HG03095 (cell line): ENCODE results near the gene BRWD1.
"Not testable (repeated sequence)": the region's sequence is repeated elsewhere in the genome, so short reads cannot be mapped to it uniquely, and the experiment has no call there.

Experiments used
- ATAC-seq: cut with Tn5 transposase; IDR thresholded peaks from one replicate; pipeline ENCODE4 v1.9.1; 2021; ENCODE audit warnings: moderate library complexity; ENCODE audit not compliant: unreplicated experiment

The BRWD1 gene

GRCh38 chr21:39288987-39289386, 24.4 kb downstream of the BRWD1 start:
- no peak for ATAC-seq

DNA sequence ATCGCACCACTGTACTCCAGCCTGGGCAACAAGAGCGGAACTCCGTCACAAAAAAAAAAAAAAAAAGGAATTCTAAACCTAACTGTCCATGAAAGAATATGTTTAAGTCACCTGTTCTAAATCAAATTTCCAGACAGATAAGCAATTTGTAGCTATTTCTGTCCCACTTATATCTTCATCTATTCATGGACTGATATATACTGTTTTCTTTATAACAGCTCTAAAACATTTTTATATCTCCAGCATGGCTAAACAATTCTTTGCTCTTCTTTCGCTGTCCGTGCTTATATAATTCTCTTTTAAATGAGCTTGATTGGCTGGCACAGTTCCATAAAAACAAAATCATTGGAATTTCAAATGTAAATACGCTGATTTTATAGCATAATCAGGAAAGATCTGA, 30.5 kb downstream of the BRWD1 start:
- ATAC-seq, result no peak

GRCh38 chr21:39281853-39282252, 31.6 kb downstream of the BRWD1 start:
- no peak for ATAC-seq

- ATAC-seq, result no peak
These were observed 32.2 kb downstream of the BRWD1 start for GRCh38 chr21:39281207-39281606.

DNA sequence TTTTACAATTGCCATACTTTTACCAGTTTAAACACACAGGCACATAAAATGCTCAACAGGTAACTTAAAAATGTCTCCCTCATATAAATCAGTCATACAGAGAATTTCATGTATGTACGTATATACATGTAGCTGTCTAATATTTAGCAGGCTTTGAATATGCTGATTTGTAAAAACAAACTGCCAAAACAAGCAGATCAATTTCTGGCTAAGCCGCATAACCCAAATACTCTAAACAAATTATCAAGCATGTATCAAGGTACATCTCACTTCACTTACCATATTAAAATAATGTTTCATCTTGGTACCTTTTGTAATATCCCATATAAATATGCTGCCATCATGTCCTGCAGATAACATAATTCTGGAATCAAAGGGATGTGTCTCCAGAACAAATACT, 43.8 kb downstream of the BRWD1 start:
- no peak for ATAC-seq

DNA sequence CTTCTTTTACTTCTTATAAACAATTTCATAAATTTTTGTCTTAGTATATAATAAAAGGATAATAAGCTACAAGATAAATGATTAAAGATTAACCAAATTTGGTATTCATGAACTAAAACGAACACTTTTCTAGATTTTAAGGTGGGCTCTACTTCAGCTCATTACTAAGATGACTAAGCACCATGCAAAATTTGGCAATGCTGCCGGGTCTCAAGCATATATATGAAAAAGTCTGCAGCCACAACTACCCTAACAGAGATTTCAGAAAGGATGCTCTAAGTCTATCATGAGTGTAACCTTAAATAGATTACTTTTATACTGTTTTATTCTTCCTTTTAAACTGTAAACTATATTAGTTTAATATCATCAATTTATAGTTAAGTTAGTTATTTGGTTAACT, 47.8 kb downstream of the BRWD1 start:
- ATAC-seq, result no peak

DNA sequence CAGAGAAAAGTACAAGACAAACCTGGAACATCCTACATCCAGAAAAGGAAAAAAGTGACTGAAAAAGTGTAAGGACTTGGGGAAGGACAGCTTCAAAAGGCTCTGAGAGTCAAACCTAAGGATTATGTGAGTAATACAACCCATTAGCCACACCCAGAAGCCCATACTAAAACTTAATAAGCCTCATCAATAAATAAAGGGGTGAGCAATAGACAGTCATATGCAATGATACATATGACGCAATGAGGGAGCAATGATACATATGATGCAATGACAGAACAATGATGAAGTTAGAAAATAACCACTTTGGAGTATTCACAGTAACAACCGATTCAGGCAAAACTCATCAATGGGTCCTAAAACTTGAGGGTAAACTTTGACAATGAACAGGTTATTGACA, 50.1 kb downstream of the BRWD1 start:
- no peak for ATAC-seq

DNA sequence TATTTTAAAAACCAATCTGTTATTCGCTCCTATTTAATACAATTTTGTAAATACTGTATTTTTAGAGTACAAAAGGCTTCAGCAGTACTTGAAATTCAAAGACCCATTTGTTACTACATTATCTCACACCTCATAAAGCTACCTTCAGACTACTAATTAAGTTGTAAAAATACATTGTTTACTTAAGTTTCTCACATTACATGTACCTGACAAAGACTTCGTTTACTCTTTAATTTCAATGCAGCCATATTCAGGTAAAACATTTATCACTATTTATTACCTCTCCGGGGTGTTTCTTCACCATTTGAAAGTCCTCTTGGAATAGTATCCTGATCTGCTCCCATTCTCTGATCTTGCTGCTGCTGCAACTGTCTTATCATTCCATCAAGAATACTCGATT, 55.2 kb downstream of the BRWD1 start:
- no peak for ATAC-seq

DNA sequence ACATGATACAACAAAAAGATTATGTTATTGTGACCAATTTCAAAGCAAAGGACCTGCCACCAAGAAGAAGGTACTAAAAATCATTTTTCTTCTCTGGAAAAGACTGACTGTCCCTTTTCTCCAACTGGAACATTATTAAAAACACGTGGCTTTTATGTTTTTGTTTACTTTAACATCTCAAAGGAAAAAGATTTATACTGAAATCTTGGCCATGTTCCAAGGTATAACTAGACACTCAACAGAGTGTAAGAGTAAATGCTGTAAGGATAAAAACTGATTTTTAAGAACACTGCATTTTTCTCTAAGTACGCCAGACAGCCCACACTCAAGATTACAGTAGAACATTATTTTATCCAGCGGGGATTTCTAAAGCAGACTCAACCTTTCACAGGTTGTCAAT, 62.1 kb downstream of the BRWD1 start:
- ATAC-seq, result no peak

DNA sequence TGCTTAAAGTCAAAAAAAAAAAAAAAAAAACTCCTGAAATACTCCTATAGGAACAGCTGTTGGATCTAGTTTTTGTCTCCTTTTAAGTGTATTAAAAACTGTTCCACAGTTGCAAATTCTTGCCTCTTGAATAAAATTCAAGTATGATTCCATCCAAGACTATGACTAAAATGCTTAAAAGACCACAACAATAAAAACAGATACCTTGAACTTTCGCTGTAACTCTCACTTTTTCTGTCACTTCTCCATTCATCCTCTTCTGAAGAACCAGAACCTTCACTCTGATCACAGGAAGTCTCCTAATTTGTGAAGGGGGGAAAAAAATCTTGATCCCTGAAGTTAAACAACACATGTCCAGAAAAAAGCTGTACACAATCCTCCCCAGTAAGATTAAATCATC, 75.2 kb downstream of the BRWD1 start:
- no peak for ATAC-seq

DNA sequence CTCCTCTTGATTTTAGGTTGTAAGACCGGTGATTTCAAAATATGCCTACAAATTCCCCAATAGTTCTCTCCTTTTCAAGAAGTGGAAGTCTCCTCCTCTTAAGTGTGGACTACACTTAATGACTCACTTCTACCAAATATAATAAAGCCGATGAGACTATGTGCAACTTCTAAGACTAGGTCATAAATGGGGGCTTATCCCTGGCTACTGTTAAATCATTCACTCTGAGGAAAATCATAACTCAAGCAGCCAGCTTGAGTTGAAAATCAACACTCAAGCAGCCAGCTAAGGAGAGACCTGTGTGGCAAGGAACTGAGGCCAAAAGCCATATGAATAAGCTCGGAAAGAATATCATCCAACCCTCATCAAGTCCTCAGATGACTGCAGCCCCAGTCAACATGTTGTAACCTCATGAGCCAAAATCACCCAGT, 80.6 kb downstream of the BRWD1 start:
- no peak for ATAC-seq

GRCh38 chr21:39224930-39225329, 88.5 kb downstream of the BRWD1 start:
- ATAC-seq, result no peak

DNA sequence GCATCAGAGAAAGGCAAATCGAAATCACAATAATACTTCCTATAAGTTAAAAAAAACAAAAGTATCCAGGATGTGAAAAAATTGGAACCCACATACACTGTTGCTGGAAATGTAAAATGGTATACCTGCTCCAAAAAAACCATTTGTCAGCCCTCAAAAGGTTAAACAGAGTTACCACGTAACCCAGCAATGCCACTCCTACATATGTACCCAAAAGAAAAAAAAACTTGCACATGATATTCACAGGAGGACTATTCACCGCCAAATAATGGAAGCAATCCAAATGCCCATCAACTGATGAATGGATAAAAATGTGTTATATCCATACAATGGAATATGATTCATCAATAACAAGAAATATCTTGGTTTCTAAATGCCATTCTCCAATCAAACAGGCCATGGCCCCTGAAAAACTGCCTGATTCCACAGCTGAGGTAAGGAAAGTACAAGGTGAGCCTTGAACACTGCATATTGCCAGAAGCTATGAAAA, 91.4 kb downstream of the BRWD1 start:
- ATAC-seq, result no peak

- no peak for ATAC-seq
These were observed 92.0 kb downstream of the BRWD1 start for GRCh38 chr21:39221282-39221996.

DNA sequence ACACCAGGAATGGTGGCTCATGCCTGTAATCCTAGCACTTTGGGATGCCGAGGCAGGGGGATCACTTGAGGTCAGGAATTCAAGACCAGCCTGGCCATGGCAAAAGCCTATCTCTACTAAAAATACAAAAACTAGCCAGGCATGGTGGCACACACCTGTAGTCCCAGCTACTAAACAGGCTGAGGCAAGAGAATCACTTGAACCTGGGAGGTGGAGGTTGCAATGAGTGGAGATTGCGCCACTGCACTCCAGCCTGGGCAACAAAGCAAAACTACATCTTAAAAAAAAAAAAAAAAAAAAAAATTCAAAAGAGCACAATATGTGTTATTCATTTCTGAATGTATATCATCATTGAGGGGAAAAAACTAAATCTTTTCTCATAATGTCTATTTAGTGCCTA, 92.6 kb downstream of the BRWD1 start:
- ATAC-seq, result not testable (repeated sequence)

- ATAC-seq, result no peak
These were observed 93.3 kb downstream of the BRWD1 start for GRCh38 chr21:39220150-39220549.

DNA sequence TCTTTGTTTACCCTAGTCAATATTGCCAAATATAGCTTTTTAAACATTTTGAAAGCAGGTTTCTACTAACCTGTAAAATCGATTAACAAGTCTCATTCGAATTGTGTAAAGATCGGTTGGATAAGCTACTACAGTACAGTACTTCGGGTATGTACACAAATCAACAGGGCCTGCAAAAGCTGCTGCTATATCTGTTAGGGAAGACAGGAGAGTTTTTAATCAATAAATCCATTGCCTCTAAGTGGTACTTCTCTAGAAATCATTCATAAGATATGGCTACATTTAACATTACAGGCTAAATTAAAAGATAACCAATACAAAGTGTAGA, 95.4 kb downstream of the BRWD1 start:
- no peak for ATAC-seq

DNA sequence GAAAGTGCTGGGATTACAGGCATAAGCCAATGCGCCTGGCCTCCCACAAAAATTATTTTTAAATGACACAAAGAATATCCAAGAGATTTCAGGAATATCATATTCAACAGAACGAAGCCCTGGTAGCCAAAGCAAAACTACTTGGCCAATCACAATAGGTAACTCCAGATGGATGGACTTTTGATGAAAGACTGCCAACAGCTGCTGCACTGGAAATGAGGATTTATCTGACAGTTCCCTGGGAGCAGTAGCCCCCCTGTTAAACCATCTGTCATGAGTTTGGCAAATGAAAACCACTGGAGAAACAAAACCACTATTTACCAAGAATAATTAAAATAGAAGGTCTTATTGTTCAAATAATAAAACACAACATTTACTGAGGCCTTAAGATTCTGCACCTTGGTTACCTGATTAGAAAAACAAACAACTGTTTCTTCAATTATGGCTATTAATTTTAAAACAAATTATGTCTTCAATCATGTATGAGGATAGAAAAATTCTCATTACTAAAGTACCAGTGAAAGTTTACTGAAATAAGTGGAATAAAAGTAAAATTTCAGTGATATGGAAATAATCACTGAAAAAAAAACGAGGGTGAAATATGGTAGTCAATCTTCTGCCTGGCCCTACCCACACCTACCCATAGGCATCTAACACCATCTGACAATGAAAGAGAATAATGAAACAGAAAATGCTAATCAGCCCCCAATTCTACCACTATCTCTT, 95.9 kb downstream of the BRWD1 start:
- ATAC-seq, result no peak

GRCh38 chr21:39216290-39216689, 97.1 kb downstream of the BRWD1 start:
- ATAC-seq, result no peak

- ATAC-seq, result no peak
These were observed 98.4 kb downstream of the BRWD1 start for GRCh38 chr21:39215078-39215477.

DNA sequence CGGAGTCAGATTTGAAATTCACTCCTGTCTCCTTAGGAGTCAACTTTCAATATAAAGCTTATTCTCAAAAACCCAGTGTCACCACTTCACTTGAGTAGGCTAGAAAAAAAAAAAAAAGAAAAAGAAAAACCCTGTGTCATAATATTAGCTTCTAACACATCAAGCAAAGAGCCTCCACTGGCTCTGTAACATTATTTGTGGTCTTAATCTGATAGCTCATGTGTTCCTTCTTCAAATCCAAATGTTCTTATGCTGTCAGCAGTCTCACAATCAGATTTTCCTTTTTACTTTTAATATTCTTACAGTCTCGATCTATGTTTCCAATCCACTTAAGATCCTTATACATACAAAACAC, 104.1 kb downstream of the BRWD1 start:
- ATAC-seq, result no peak

- ATAC-seq, result no peak
These were observed 104.7 kb downstream of the BRWD1 start for GRCh38 chr21:39208624-39209333.
